H1 (cell line): ENCODE results near the gene PNPLA1. TPM values are rescaled to one million over a fixed set of nuclear protein-coding genes. Genes with fewer than 3 reads are reported as not detected.

Experiments
- CTBP2 ChIP-seq: IDR thresholded peaks from 2 replicates; pipeline ENCODE4 v1.7.0; 2011; ENCODE audit warnings: borderline replicate concordance, mild to moderate bottlenecking, moderate library complexity, mixed read lengths, low read length; ENCODE audit not compliant: insufficient read depth, insufficient read length
- SP2 ChIP-seq: IDR thresholded peaks from 2 replicates; pipeline ENCODE4 v1.6.1; 2012; ENCODE audit warnings: mild to moderate bottlenecking, low read length, inconsistent platforms
- TBP ChIP-seq: IDR thresholded peaks from 2 replicates; pipeline ENCODE4 v1.6.1; 2011; ENCODE audit warnings: low read depth, low read length, improper control_type of control experiment
- polyA plus RNA-seq, 7 experiments: library from polyadenylated mRNA; depleted of rRNA in 3 of 7; stranded (reverse) in 5 of 7; unstranded in 2 of 7; fragments of >200 nt in 5 of 7; fragments of 200-250 nt in 2 of 7; gene quantifications; 1 replicate in 5 of 7; 2 replicates in 1 of 7; 4 replicates in 1 of 7; pipeline versions ENCODE4 v1.2.1 to v1.2.3, GENCODE V29; 2011 to 2013; ENCODE audit warnings: missing spikeins in 2 of 7, mixed read lengths in 2 of 7
- total RNA-seq: library from RNA; stranded (reverse); fragmentation: NEBNext Ultra II Directional; extraction: Animal tissue kit (Norgen Biotek cat#: 25700); gene quantifications from 2 replicates; pipeline ENCODE4 v1.2.1, GENCODE V29; 2021
- TF ChIP-seq, protein P1 (sequence below), 3 experiments: IDR thresholded peaks; 1 replicate in 2 of 3; 2 replicates in 1 of 3; pipeline versions ENCODE4 v1.5.1 to v1.6.1; 2011; ENCODE audit warnings: low read length in 3 of 3, mild to moderate bottlenecking in 3 of 3, inconsistent platforms in 2 of 3, low read depth in 1 of 3, moderate library complexity in 1 of 3; ENCODE audit not compliant: insufficient read depth in 1 of 3; ENCODE audit errors: control extremely low read depth in 1 of 3

Gene PNPLA1
- total and polyA plus RNA-seq, 2 of the 8 experiments (the other 6 are each of a cell fraction or from before 2014, with no cell fraction given), result not detected

DNA sequence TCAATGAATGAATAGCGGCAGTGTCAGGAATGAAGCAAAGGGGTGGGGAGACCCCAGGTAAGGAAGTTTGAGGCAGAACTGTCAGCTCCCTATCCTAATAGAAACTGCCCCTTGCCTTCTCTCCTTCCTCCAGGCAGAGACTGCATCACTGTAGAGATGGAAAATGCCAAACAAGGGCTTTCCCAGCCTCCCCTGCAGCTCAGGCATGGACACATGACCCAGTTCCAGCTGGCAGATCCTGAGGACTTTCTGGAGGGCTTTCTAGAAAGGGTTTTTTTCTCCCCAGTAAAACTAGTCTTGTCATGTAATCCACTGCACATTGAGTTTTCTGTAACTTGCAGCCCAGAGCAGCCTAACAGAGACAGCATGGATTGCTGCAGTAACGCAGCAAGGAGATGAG, 17.9 kb upstream of the PNPLA1 start (continued):
- TF ChIP-seq SP2 (no peak), CTBP2 (no peak), TBP (no peak)
- TF ChIP-seq, protein P1, sequence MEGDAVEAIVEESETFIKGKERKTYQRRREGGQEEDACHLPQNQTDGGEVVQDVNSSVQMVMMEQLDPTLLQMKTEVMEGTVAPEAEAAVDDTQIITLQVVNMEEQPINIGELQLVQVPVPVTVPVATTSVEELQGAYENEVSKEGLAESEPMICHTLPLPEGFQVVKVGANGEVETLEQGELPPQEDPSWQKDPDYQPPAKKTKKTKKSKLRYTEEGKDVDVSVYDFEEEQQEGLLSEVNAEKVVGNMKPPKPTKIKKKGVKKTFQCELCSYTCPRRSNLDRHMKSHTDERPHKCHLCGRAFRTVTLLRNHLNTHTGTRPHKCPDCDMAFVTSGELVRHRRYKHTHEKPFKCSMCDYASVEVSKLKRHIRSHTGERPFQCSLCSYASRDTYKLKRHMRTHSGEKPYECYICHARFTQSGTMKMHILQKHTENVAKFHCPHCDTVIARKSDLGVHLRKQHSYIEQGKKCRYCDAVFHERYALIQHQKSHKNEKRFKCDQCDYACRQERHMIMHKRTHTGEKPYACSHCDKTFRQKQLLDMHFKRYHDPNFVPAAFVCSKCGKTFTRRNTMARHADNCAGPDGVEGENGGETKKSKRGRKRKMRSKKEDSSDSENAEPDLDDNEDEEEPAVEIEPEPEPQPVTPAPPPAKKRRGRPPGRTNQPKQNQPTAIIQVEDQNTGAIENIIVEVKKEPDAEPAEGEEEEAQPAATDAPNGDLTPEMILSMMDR (IDR thresholded peaks at IDR 0.05; ENCODE audit: control extremely low read depth in 1 of 3, insufficient read depth in 1 of 3, low read depth in 1 of 3, low read length in 3 of 3), result no peak
